Cardiac muscle cell (in vitro differentiated cells and primary cell): ENCODE measurements around the gene FAF1. TPM values are rescaled to one million over a fixed set of nuclear protein-coding genes. Genes with fewer than 3 reads are reported as not detected.
A peak's percentile ranks its signal among the peaks of the same experiment; 100 is the strongest.

Experiments
- DNase-seq, 2 donors: peaks; one replicate each; pipeline versions ENCODE4 v3.0.0 to v3.0.0-alpha.2; 2010 to 2017; ENCODE audit warnings: low read depth in 1 of 2, low spot score in 1 of 2
- H3K27ac ChIP-seq: fragments of 200-600 bp; sonication (generic); 2 replicates; pipeline ENCODE4 v1.5.1; 2016
- H3K27me3 ChIP-seq: fragments of 200-600 bp; sonication (generic); 2 replicates; pipeline ENCODE4 v1.6.0; 2016; ENCODE audit warnings: control low read depth
- H3K36me3 ChIP-seq: fragments of 200-600 bp; sonication (generic); 2 replicates; pipeline ENCODE4 v1.5.1; 2016; ENCODE audit warnings: control low read depth
- H3K4me1 ChIP-seq: fragments of 200-600 bp; sonication (generic); 2 replicates; pipeline ENCODE4 v1.8.1; 2017; ENCODE audit warnings: low read depth, mild to moderate bottlenecking, mixed run types
- H3K4me3 ChIP-seq: fragments of 200-600 bp; sonication (generic); 2 replicates; pipeline ENCODE4 v1.5.1; 2016; ENCODE audit warnings: mild to moderate bottlenecking
- H3K9me3 ChIP-seq: fragments of 200-600 bp; sonication (generic); 2 replicates; pipeline ENCODE4 v1.5.1; 2017; ENCODE audit warnings: low read depth, mild to moderate bottlenecking, control low read depth
- polyA plus RNA-seq: library from polyadenylated mRNA; unstranded; fragments of >200 nt; fragmentation: Nextera tagmentation; extraction: Ambion mirVana; gene quantifications from 2 replicates; pipeline ENCODE4 v1.2.1, GENCODE V29; 2016
- total RNA-seq: library from RNA; depleted of rRNA; stranded (reverse); fragments of >200 nt; gene quantifications from 2 replicates; pipeline ENCODE4 v1.2.3, GENCODE V29; 2016
- TF ChIP-seq, protein P1 (sequence below): IDR thresholded peaks from 2 replicates; pipeline ENCODE4 v1.5.1; 2012; ENCODE audit warnings: low read depth, mild to moderate bottlenecking, low read length

FAF1 gene
- total and polyA plus RNA-seq, 2 experiments from 2014 or later = 24.3 to 76.7 TPM

DNA sequence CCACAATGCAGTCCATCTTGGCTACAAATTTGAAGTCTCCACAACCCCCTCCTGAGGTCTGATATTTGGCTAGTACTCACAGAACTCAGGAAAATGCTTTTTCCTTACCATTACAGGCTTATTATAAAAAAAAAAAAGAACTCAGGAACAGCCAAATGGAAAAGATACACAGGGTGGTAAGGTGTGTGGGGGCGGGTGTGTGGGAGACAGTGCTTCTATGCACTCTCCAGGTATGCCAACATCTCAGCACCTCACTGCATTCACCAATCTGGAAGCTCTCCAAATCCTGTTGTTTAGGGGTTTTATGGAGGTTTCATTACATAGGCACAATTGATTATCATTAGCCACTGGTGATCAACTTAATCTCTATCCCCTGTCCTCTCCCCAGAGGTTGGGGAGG lies 126.9 kb downstream of the FAF1 start:
- no peaks in the 10 kb centered on the region for H3K27me3 ChIP-seq

DNA sequence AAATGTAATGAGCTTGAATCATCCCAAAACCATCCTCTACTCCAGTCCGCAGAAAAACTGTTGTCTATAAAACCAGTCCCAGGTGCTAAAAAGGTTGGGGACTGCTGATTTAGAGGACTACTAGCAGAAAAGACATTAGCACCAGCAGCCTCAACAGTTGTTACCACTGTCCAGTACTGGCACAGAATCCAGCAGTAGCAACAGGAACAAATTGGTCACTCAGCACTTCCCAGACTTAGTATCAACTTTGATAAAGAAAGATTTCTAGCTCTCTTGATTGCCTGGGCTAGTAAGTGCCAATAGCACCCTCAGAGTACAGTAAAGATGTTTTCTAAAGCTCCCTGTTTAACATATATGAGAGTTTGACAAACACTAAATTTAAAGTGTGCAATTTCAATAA lies 127.9 kb downstream of the FAF1 start:
- Histone ChIP-seq H3K9me3 (no peaks in the 10 kb centered on the region), H3K4me3 (no peak overlapping the region), H3K4me1 (no peaks in the 10 kb centered on the region), H3K27me3 (no peaks in the 10 kb centered on the region), H3K27ac (no peak overlapping the region), H3K36me3 (no peaks in the 10 kb centered on the region)
- TF ChIP-seq, protein P1, sequence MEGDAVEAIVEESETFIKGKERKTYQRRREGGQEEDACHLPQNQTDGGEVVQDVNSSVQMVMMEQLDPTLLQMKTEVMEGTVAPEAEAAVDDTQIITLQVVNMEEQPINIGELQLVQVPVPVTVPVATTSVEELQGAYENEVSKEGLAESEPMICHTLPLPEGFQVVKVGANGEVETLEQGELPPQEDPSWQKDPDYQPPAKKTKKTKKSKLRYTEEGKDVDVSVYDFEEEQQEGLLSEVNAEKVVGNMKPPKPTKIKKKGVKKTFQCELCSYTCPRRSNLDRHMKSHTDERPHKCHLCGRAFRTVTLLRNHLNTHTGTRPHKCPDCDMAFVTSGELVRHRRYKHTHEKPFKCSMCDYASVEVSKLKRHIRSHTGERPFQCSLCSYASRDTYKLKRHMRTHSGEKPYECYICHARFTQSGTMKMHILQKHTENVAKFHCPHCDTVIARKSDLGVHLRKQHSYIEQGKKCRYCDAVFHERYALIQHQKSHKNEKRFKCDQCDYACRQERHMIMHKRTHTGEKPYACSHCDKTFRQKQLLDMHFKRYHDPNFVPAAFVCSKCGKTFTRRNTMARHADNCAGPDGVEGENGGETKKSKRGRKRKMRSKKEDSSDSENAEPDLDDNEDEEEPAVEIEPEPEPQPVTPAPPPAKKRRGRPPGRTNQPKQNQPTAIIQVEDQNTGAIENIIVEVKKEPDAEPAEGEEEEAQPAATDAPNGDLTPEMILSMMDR = no peak
- no peak for DNase-seq

More for the DNA sequence above, 126.9 kb downstream of the FAF1 start:
- H3K4me3 ChIP-seq = no peak overlapping the region
- no peaks in the 10 kb centered on the region for H3K9me3 ChIP-seq
- TF ChIP-seq, protein P1 = no peak
- DNase-seq = no peak
- H3K4me1 ChIP-seq = no peaks in the 10 kb centered on the region
- H3K27ac ChIP-seq = no peak overlapping the region
- no peaks in the 10 kb centered on the region for H3K36me3 ChIP-seq

DNA sequence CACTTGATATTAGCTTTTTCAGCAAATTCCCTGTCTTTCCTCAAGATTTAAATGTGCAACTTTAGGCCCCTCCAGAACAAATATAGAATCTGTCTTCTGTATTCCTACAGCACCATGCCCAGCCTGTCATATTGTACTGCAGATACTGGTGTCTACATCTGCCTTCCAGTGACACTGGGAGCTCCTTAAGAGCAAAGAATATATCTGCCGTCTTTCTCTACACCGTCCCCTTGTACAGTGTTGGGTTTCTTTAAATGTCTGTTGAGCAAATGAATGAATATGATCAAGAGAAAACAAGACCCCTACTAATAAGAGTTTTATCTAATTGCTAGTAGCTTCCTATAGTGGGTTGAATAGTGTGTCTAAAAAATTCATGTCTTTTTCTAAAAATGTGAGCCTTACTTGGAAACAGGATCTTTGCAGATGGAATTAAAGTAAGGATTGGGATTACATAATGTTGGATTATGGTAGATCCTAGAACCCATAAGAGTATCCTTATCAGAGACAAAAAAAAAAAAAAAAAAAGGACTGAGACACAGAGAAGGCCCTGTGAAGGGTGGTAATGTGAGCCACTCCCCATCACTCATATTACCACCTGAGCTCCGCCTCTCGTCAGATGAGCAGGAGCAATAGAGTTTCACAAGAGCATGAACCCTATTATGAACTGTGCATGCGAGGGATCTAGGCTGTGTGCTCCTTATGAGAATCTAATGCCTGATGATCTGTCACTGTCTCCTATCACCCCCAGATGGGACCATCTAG lies 128.6 kb downstream of the FAF1 start:
- TF ChIP-seq, protein P1 = no peak
- Histone ChIP-seq H3K9me3 (no peaks in the 10 kb centered on the region), H3K4me1 (no peaks in the 10 kb centered on the region), H3K27me3 (no peaks in the 10 kb centered on the region), H3K36me3 (no peaks in the 10 kb centered on the region), H3K4me3 (no peak overlapping the region), H3K27ac (no peak overlapping the region)
- no peak for DNase-seq

DNA sequence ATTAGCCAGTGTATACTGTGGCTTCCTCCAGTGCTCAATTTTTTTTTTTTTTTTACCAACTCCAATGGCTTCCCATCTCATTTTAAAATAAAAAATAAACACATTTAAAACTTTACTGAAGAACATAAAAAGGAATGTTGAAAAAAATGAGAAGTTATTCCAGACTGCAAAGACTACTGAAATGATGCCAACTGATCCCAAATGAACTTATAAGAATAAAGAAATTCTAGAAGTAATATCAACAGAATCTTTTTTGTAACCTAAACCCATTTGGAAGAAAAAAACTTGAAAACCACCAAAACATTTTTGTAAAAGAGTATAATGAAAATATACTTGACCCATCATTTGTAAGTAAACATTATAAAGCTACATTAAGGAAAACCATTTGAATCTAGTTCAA lies 129.4 kb downstream of the FAF1 start:
- H3K9me3 ChIP-seq = no peaks in the 10 kb centered on the region
- no peaks in the 10 kb centered on the region for H3K27me3 ChIP-seq
- no peaks in the 10 kb centered on the region for H3K4me1 ChIP-seq
- H3K4me3 ChIP-seq = no peak overlapping the region
- no peaks in the 10 kb centered on the region for H3K36me3 ChIP-seq
- no peak overlapping the region for H3K27ac ChIP-seq
- no peak for DNase-seq
- TF ChIP-seq, protein P1 = no peak

DNA sequence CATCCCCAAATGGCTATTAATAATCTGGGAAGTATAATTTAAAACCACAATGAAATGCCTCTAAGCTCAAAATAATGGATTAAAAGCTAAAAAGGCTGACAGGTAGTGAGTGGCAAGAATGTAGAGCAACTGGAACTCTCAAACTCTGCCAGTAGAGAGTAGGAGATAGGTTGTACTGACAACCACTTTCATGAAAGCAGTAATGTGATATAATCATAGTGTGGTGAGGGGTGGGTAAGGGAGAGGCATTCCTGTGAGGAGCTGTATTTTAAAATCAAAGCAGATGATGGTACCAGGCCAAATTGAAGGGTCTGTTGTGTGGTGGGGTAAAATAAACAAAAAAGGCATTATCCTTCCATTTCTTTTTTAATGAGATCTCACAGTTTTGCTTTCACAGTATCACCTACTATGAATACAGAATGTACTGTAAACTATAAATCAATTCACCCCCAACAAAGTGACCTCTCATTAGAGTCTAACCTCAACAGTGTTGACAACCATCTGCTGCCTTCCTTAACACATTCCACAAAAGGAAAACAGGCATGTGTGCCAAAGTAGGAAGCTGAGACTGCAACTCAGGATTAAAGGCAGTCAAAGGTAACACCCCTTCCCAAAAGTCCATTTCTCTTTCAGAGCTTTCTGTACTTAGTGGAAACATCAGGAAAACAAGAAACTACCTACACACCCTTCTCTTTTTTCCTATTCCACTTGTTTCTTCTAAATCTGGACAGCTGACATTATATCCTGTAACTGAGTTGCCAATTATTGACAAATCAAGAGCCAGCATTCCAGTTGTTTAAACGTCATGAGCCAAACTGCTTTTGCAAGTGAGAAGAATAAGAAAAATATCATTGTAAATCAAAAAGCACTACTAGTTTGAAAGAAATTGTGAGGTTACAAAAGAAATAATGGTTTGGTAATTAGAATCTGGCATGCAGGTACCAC lies 130.8 kb downstream of the FAF1 start:
- peak in 1 of 2 donors; percentile 55 for DNase-seq
- H3K4me1 ChIP-seq = no peaks in the 10 kb centered on the region
- no peaks in the 10 kb centered on the region for H3K36me3 ChIP-seq
- H3K27ac ChIP-seq = no peak overlapping the region
- H3K27me3 ChIP-seq = no peaks in the 10 kb centered on the region
- TF ChIP-seq, protein P1 = no peak
- no peak overlapping the region for H3K4me3 ChIP-seq
- H3K9me3 ChIP-seq = no peaks in the 10 kb centered on the region
